ENCODE results near the gene APBA3. TPM values are rescaled to one million over a fixed set of nuclear protein-coding genes. Genes with fewer than 3 reads are reported as not detected.

APBA3 gene
- total RNA-seq, result 22.1 and 22.5 TPM in 2 replicates

GRCh38 chr19:3761382-3762129 is at the start of gene APBA3:
Gene APBA3 (minus strand): TSS chr19:3761692. CDS start chr19:3760264, 1,428 bp downstream.

DNA sequence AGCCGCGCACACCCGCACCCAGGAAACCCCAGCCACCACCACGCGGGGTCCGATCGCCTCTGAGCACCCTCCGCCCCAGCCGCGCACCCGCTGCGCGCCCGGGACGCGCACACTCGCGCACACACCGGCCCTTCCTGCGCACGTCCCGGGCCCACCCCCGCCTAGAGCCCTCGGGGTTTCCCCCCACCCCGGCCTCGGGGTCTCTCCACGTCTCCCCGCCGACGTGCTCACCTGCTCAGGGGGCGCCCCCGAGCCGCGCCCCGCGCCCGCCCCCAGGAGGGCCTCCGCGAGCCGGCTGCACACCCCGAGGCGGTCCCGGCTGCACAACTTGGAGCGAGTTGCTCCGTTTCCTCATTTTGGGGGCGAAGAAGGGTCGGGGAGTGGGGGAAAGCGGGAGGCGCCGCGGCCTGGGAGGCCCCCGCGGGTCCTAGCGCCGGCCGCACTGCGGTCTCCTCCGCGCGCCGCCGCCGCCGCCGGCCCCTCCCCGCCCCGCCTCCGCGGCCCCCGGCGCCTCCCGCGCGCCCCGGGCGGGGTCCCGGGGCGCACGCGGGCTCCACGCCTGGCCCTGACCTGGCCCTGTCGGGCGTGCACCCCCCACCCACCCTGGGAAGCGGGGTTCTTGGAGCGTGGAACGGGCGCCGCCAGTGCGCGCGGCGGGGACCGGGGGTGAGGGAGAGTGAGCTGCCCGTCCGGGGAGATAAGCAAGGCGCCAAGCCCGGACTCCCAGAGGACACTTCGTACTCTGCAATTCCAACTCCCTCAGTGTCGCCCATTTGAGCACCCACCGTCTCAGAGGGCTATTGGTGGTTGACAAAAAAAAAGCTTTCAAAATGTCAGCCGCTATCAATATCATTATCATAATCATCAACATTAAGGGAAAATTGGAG is 24.7 kb upstream of the APBA3 start, which contains the start of gene MATK:
TSS of gene MATK (minus strand) at position 444 of the 887 bp plus-strand sequence. CDS start 1,246 bp downstream, outside the sequence.

GRCh38 chr19:3771906-3772455 is 10.5 kb upstream of the APBA3 start, which contains the start of gene RAX2:
Gene RAX2 (minus strand): TSS chr19:3772228. CDS start chr19:3771742, 486 bp downstream.

DNA sequence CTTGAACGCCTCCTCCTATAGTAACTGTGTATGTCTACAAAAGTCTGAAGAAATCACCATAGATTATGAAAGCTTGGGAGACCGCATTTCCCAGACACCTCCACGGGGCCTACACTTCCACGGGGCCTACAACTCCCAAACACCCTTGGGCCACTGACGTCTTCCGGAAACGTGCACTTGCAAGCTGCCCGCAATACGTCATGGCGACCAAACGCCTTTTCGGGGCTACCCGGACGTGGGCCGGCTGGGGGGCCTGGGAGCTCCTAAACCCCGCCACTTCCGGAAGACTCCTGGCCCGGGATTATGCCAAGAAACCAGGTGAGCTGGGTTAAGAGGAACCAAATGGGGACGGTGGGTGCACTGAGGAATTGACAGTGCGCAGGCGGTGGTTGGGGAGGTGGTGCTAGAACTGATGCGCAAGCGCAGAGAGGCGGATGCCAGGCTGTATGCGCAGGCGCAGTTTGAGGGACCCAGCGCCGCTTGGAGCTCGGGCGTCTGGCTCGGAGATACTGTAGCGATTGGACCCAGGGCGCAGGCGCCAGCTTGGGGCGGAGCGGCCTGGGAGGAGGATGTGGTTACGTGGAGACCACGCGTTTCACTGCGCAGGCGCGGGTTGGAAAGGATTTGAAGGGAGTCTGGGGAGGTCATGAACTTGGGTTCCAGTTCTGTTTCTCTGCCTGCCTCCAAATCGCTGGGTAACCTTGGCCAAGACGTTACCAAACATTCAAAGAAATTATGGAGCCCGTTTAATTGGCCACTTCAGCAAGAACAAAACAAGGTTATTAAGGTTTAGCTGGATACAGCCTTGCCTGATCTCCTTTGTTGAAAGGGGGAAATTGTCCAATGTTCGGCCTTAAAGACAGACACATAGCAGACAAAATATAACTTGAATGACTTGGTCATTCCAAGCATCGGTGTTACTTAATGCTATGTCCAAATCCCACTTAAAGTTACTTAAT is 1.3 kb upstream of the APBA3 start, which contains the start of gene MRPL54:
TSS of gene MRPL54 (plus strand) at position 182 of the 959 bp plus-strand sequence. CDS start at position 201, 19 bp downstream.

GRCh38 chr19:3708207-3708931 is 53.1 kb downstream of the APBA3 start, which contains the start of gene TJP3:
Gene TJP3 (plus strand): TSS chr19:3708384. CDS start chr19:3728433, 20,049 bp downstream.

Small RNAs within 50 kb of the gene (small RNA-seq; reads per million reads assigned to genes)
- gene AC005777.1, result not detected

Other genes starting within 250 kb of the APBA3 start
- gene TEKTIP1, start 222.5 kb downstream of the APBA3 start, total RNA-seq, result not detected in 2 replicates
- 103 TPM in 2 replicates for gene MFSD12, start 204.1 kb downstream of the APBA3 start, total RNA-seq
- 77.6 and 97.1 TPM in 2 replicates for gene HMG20B, start 188.7 kb downstream of the APBA3 start, total RNA-seq
- 0.16 and 0.24 TPM in 2 replicates for gene GIPC3, start 176.2 kb downstream of the APBA3 start, total RNA-seq
- 5.8 and 6.0 TPM in 2 replicates for gene TBXA2R, start 154.8 kb downstream of the APBA3 start, total RNA-seq
- gene CACTIN, start 134.9 kb downstream of the APBA3 start, total RNA-seq, result 28.4 and 30.0 TPM in 2 replicates
- 42.3 and 43.3 TPM in 2 replicates for gene PIP5K1C, start 61.2 kb downstream of the APBA3 start, total RNA-seq
- not detected in 2 replicates for gene TJP3, start 53.3 kb downstream of the APBA3 start, total RNA-seq
- gene MRPL54, start 990 bp upstream of the APBA3 start, total RNA-seq, result 21.1 and 38.6 TPM in 2 replicates
- not detected in 2 replicates for gene RAX2, start 10.5 kb upstream of the APBA3 start, total RNA-seq
- gene MATK, start 24.7 kb upstream of the APBA3 start, total RNA-seq, result not detected in 2 replicates
- gene ZFR2, start 107.3 kb upstream of the APBA3 start, total RNA-seq, result under 0.01 TPM in 1 of 2 replicates, not detected in the other
- not detected in 2 replicates for gene ATCAY, start 119.0 kb upstream of the APBA3 start, total RNA-seq
- not detected in 2 replicates for gene NMRK2, start 171.4 kb upstream of the APBA3 start, total RNA-seq
- gene DAPK3, start 209.4 kb upstream of the APBA3 start, total RNA-seq, result 183 and 257 TPM in 2 replicates
- 3,111 and 3,559 TPM in 2 replicates for gene EEF2, start 223.8 kb upstream of the APBA3 start, total RNA-seq
- 22.0 and 25.2 TPM in 2 replicates for gene PIAS4, start 246.0 kb upstream of the APBA3 start, total RNA-seq

All from hair follicle dermal papilla cell (primary cell).